HEK293 (cell line): ENCODE results near the gene EEF1A2.
A peak's percentile ranks its signal among the peaks of the same experiment; 100 is the strongest.

Source experiments
- BCL11B ChIP-seq: fragments of 450-650 bp; formaldehyde crosslinking; IDR thresholded peaks from 2 replicates; pipeline ENCODE4 v1.5.1; 2016; ENCODE audit warnings: low read depth, missing biosample characterization, missing genetic modification characterization
- MZF1 ChIP-seq: fragments of 450-650 bp; formaldehyde crosslinking; IDR thresholded peaks from 2 replicates; pipeline ENCODE4 v1.5.1; 2017; ENCODE audit warnings: missing biosample characterization, missing genetic modification characterization, borderline replicate concordance
- RBAK ChIP-seq: fragments of 450-650 bp; formaldehyde crosslinking; IDR thresholded peaks from 2 replicates; pipeline ENCODE4 v1.5.1; 2016; ENCODE audit warnings: missing biosample characterization, missing genetic modification characterization
- SALL2 ChIP-seq: fragments of 450-650 bp; formaldehyde crosslinking; IDR thresholded peaks from 2 replicates; pipeline ENCODE4 v1.5.0; 2017; ENCODE audit warnings: missing biosample characterization, mild to moderate bottlenecking, missing genetic modification characterization, borderline replicate concordance
- ZBTB1 ChIP-seq: fragments of 450-650 bp; formaldehyde crosslinking; IDR thresholded peaks from 2 replicates; pipeline ENCODE4 v1.5.1; 2016; ENCODE audit warnings: missing biosample characterization, missing genetic modification characterization
- ZBTB7A ChIP-seq: fragments of 450-650 bp; formaldehyde crosslinking; IDR thresholded peaks from 2 replicates; pipeline ENCODE4 v1.5.1; 2016; ENCODE audit warnings: low read depth, missing biosample characterization, missing genetic modification characterization
- ZIC2 ChIP-seq: fragments of 450-650 bp; formaldehyde crosslinking; IDR thresholded peaks from 2 replicates; pipeline ENCODE4 v1.5.1; 2016; ENCODE audit warnings: missing biosample characterization, missing genetic modification characterization
- ZNF114 ChIP-seq: fragments of 450-650 bp; formaldehyde crosslinking; IDR thresholded peaks from 2 replicates; pipeline ENCODE4 v1.5.0; 2017; ENCODE audit warnings: missing biosample characterization, missing genetic modification characterization
- ZNF157 ChIP-seq: fragments of 450-650 bp; formaldehyde crosslinking; IDR thresholded peaks from 2 replicates; pipeline ENCODE4 v1.5.1; 2016; ENCODE audit warnings: missing biosample characterization, missing genetic modification characterization
- ZNF2 ChIP-seq: fragments of 450-650 bp; formaldehyde crosslinking; IDR thresholded peaks from 2 replicates; pipeline ENCODE4 v1.5.1; 2016; ENCODE audit warnings: missing biosample characterization, missing genetic modification characterization
- ZNF214 ChIP-seq: fragments of 450-650 bp; formaldehyde crosslinking; IDR thresholded peaks from 2 replicates; pipeline ENCODE4 v1.5.1; 2017; ENCODE audit warnings: missing biosample characterization, mild to moderate bottlenecking, missing genetic modification characterization, borderline replicate concordance
- ZNF221 ChIP-seq: fragments of 450-650 bp; formaldehyde crosslinking; IDR thresholded peaks from 2 replicates; pipeline ENCODE4 v1.5.1; 2017; ENCODE audit warnings: missing biosample characterization, missing genetic modification characterization, borderline replicate concordance
- ZNF292 ChIP-seq: fragments of 450-650 bp; formaldehyde crosslinking; IDR thresholded peaks from 2 replicates; pipeline ENCODE4 v1.5.1; 2016; ENCODE audit warnings: low read depth, missing biosample characterization, missing genetic modification characterization, borderline replicate concordance
- ZNF354C ChIP-seq: fragments of 450-650 bp; formaldehyde crosslinking; IDR thresholded peaks from 2 replicates; pipeline ENCODE4 v1.5.1; 2016; ENCODE audit warnings: missing biosample characterization, missing genetic modification characterization, low read depth, borderline replicate concordance
- ZNF416 ChIP-seq: fragments of 450-650 bp; formaldehyde crosslinking; IDR thresholded peaks from 2 replicates; pipeline ENCODE4 v1.5.1; 2016; ENCODE audit warnings: missing biosample characterization, missing genetic modification characterization
- ZNF521 ChIP-seq: fragments of 450-650 bp; formaldehyde crosslinking; IDR thresholded peaks from 2 replicates; pipeline ENCODE4 v1.5.1; 2017; ENCODE audit warnings: missing biosample characterization, mild to moderate bottlenecking, missing genetic modification characterization
- ZNF548 ChIP-seq: fragments of 450-650 bp; formaldehyde crosslinking; IDR thresholded peaks from 2 replicates; pipeline ENCODE4 v1.5.1; 2016; ENCODE audit warnings: missing biosample characterization, missing genetic modification characterization
- ZNF558 ChIP-seq: fragments of 450-650 bp; formaldehyde crosslinking; IDR thresholded peaks from 2 replicates; pipeline ENCODE4 v1.5.1; 2016; ENCODE audit warnings: missing biosample characterization, missing genetic modification characterization
- ZNF560 ChIP-seq: fragments of 450-650 bp; formaldehyde crosslinking; IDR thresholded peaks from 2 replicates; pipeline ENCODE4 v1.5.1; 2017; ENCODE audit warnings: missing biosample characterization, missing genetic modification characterization, borderline replicate concordance
- ZNF596 ChIP-seq: fragments of 450-650 bp; IDR thresholded peaks from 2 replicates; pipeline ENCODE4 v1.5.0; 2018; ENCODE audit warnings: missing biosample characterization, mild to moderate bottlenecking, missing genetic modification characterization, moderate library complexity
- ZNF629 ChIP-seq: fragments of 450-650 bp; formaldehyde crosslinking; IDR thresholded peaks from 2 replicates; pipeline ENCODE4 v1.5.1; 2017; ENCODE audit warnings: missing biosample characterization, missing genetic modification characterization
- ZNF776 ChIP-seq: fragments of 450-650 bp; formaldehyde crosslinking; IDR thresholded peaks from 2 replicates; pipeline ENCODE4 v1.5.0; 2017; ENCODE audit warnings: missing biosample characterization, missing genetic modification characterization, borderline replicate concordance
- ZNF792 ChIP-seq: fragments of 450-650 bp; formaldehyde crosslinking; IDR thresholded peaks from 2 replicates; pipeline ENCODE4 v1.5.1; 2016; ENCODE audit warnings: missing biosample characterization, missing genetic modification characterization
- ZNF837 ChIP-seq: fragments of 450-650 bp; formaldehyde crosslinking; IDR thresholded peaks from 2 replicates; pipeline ENCODE4 v1.5.1; 2016; ENCODE audit warnings: missing biosample characterization, missing genetic modification characterization
- ZSCAN23 ChIP-seq: fragments of 450-650 bp; formaldehyde crosslinking; IDR thresholded peaks from 2 replicates; pipeline ENCODE4 v1.5.1; 2016; ENCODE audit warnings: missing biosample characterization, missing genetic modification characterization
- TF ChIP-seq, protein P1 (sequence below): fragments of 450-650 bp; formaldehyde crosslinking; IDR thresholded peaks from 2 replicates; pipeline ENCODE4 v1.5.1; 2016; ENCODE audit warnings: missing biosample characterization, missing genetic modification characterization
- TF ChIP-seq, protein P2 (sequence below): fragments of 450-650 bp; formaldehyde crosslinking; IDR thresholded peaks from 2 replicates; pipeline ENCODE4 v1.5.1; 2016; ENCODE audit warnings: missing biosample characterization, missing genetic modification characterization
- TF ChIP-seq, protein P3 (sequence below): fragments of 450-650 bp; formaldehyde crosslinking; IDR thresholded peaks from 2 replicates; pipeline ENCODE4 v1.5.1; 2016; ENCODE audit warnings: missing biosample characterization, missing genetic modification characterization, low read depth
- TF ChIP-seq, protein P4 (sequence below): fragments of 450-650 bp; formaldehyde crosslinking; IDR thresholded peaks from 2 replicates; pipeline ENCODE4 v1.5.1; 2016; ENCODE audit warnings: missing biosample characterization, missing genetic modification characterization
- TF ChIP-seq, protein P5 (sequence below): fragments of 450-650 bp; formaldehyde crosslinking; IDR thresholded peaks from 2 replicates; pipeline ENCODE4 v1.5.1; 2017; ENCODE audit warnings: missing biosample characterization, missing genetic modification characterization
- TF ChIP-seq, protein P6 (sequence below): fragments of 450-650 bp; formaldehyde crosslinking; IDR thresholded peaks from 2 replicates; pipeline ENCODE4 v1.5.1; 2016; ENCODE audit warnings: missing biosample characterization, missing genetic modification characterization

Gene EEF1A2

DNA sequence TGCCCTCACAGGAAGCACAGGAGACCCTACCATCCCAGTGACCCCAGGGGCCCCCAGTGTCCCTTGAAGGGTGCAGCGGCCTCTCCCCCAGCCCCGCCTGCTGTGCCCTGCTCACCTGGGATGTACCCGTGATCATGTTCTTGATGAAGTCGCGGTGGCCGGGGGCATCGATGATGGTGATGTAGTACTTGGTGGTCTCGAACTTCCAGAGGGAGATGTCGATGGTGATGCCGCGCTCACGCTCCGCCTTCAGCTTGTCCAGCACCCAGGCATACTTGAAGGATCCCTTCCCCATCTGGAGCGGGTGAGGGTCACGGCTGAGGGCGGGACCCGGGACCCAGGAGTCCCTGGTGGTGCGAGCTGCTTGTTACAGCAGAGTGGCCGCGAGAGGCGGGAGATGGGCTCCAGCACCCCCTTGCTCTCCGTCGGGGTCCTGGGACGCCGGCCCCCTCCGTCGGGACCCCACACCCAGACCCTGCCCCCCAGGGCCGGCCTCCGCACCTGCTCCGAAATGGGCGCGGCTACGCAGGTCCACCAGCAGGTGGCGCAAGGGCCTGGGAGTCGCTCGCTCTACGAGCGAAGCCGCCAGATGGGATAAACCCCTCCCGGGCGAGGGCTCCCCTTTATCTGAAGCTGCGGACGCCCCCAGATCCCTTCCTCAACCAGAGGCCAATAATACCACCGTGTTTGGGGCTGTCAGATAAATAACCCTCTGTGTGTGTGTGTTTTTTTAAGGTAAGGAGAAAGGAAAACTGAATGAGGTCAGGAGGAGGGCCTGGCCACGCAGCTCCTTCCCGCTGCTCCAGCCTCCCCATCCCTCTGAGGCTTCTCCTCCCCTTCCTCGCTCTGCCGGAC is 2.9 kb downstream of the EEF1A2 start (continued):
- TF ChIP-seq, protein P1, sequence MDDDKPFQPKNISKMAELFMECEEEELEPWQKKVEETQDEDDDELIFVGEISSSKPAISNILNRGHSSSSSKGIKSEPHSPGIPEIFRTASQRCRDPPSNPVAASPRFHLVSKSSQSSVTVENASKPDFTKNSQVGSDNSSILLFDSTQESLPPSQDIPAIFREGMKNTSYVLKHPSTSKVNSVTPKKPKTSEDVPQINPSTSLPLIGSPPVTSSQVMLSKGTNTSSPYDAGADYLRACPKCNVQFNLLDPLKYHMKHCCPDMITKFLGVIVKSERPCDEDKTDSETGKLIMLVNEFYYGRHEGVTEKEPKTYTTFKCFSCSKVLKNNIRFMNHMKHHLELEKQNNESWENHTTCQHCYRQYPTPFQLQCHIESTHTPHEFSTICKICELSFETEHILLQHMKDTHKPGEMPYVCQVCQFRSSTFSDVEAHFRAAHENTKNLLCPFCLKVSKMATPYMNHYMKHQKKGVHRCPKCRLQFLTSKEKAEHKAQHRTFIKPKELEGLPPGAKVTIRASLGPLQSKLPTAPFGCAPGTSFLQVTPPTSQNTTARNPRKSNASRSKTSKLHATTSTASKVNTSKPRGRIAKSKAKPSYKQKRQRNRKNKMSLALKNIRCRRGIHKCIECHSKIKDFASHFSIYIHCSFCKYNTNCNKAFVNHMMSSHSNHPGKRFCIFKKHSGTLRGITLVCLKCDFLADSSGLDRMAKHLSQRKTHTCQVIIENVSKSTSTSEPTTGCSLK (tag by site-specific recombination), result no peak
- TF ChIP-seq ZNF792 (tag by site-specific recombination) (no peak), ZSCAN23 (tag by site-specific recombination) (no peak), MZF1 (tag by site-specific recombination) (no peak), ZNF776 (tag by site-specific recombination) (no peak), ZNF837 (tag by site-specific recombination) (no peak), ZNF214 (tag by site-specific recombination) (no peak), ZNF292 (tag by site-specific recombination) (no peak), ZNF521 (tag by site-specific recombination) (no peak), ZNF629 (tag by site-specific recombination) (no peak), ZBTB1 (tag by site-specific recombination) (no peak), ZNF221 (tag by site-specific recombination) (no peak), BCL11B (tag by site-specific recombination) (no peak), ZNF548 (tag by site-specific recombination) (no peak), ZIC2 (no peak), ZNF2 (peak; percentile 65; the same call in 1 of the 2 replicates), ZNF558 (tag by site-specific recombination) (no peak), ZNF354C (tag by site-specific recombination) (no peak), ZNF157 (tag by site-specific recombination) (no peak), RBAK (tag by site-specific recombination) (no peak), SALL2 (no peak), ZNF114 (tag by site-specific recombination) (no peak), ZNF596 (tag by site-specific recombination) (peak; percentile 81), ZBTB7A (tag by site-specific recombination) (no peak), ZNF416 (tag by site-specific recombination) (no peak), ZNF560 (tag by site-specific recombination) (no peak)
- TF ChIP-seq, protein P2, sequence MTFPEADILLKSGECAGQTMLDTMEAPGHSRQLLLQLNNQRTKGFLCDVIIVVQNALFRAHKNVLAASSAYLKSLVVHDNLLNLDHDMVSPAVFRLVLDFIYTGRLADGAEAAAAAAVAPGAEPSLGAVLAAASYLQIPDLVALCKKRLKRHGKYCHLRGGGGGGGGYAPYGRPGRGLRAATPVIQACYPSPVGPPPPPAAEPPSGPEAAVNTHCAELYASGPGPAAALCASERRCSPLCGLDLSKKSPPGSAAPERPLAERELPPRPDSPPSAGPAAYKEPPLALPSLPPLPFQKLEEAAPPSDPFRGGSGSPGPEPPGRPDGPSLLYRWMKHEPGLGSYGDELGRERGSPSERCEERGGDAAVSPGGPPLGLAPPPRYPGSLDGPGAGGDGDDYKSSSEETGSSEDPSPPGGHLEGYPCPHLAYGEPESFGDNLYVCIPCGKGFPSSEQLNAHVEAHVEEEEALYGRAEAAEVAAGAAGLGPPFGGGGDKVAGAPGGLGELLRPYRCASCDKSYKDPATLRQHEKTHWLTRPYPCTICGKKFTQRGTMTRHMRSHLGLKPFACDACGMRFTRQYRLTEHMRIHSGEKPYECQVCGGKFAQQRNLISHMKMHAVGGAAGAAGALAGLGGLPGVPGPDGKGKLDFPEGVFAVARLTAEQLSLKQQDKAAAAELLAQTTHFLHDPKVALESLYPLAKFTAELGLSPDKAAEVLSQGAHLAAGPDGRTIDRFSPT (tag by site-specific recombination), result no peak
- TF ChIP-seq, protein P3, sequence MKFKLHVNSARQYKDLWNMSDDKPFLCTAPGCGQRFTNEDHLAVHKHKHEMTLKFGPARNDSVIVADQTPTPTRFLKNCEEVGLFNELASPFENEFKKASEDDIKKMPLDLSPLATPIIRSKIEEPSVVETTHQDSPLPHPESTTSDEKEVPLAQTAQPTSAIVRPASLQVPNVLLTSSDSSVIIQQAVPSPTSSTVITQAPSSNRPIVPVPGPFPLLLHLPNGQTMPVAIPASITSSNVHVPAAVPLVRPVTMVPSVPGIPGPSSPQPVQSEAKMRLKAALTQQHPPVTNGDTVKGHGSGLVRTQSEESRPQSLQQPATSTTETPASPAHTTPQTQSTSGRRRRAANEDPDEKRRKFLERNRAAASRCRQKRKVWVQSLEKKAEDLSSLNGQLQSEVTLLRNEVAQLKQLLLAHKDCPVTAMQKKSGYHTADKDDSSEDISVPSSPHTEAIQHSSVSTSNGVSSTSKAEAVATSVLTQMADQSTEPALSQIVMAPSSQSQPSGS (tag by site-specific recombination), result no peak
- TF ChIP-seq, protein P4, sequence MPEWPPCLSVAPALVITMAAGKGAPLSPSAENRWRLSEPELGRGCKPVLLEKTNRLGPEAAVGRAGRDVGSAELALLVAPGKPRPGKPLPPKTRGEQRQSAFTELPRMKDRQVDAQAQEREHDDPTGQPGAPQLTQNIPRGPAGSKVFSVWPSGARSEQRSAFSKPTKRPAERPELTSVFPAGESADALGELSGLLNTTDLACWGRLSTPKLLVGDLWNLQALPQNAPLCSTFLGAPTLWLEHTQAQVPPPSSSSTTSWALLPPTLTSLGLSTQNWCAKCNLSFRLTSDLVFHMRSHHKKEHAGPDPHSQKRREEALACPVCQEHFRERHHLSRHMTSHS (tag by site-specific recombination), result no peak
- TF ChIP-seq, protein P5, sequence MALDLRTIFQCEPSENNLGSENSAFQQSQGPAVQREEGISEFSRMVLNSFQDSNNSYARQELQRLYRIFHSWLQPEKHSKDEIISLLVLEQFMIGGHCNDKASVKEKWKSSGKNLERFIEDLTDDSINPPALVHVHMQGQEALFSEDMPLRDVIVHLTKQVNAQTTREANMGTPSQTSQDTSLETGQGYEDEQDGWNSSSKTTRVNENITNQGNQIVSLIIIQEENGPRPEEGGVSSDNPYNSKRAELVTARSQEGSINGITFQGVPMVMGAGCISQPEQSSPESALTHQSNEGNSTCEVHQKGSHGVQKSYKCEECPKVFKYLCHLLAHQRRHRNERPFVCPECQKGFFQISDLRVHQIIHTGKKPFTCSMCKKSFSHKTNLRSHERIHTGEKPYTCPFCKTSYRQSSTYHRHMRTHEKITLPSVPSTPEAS, result no peak
- TF ChIP-seq, protein P6, sequence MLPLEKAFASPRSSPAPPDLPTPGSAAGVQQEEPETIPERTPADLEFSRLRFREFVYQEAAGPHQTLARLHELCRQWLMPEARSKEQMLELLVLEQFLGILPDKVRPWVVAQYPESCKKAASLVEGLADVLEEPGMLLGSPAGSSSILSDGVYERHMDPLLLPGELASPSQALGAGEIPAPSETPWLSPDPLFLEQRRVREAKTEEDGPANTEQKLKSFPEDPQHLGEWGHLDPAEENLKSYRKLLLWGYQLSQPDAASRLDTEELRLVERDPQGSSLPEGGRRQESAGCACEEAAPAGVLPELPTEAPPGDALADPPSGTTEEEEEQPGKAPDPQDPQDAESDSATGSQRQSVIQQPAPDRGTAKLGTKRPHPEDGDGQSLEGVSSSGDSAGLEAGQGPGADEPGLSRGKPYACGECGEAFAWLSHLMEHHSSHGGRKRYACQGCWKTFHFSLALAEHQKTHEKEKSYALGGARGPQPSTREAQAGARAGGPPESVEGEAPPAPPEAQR (tag by site-specific recombination), result no peak
